Measurements from ENCODE around the gene ACOT13. TPM values are rescaled to one million over a fixed set of nuclear protein-coding genes. Genes with fewer than 3 reads are reported as not detected.

ACOT13 gene
- total RNA-seq, 1 experiment from 2014 or later = 33.5 TPM

GRCh38 chr6:24743944-24744335 lies 77.1 kb downstream of the ACOT13 start:
- ChIA-PET POLR2A (interaction anchor here (1.2 to 1.4 kb wide), 3 partner anchors 9 to 274 kb away, joined by 5 read pairs; no protein-coding TSS in a partner anchor), CTCF (interaction anchor here (1.3 kb wide), 1 partner anchor 223 kb away, joined by 4 read pairs; no protein-coding TSS in a partner anchor), RAD21 (ENCODE audit: low non-redundant PET in 1 of 2, low total read pairs in 2 of 2, uncharacterized antibody in 2 of 2, unreplicated experiment in 2 of 2) (no interaction called here)
- Histone ChIP-seq H3K9me2 (ENCODE audit: insufficient read depth) (0 out of 2 replicates have a peak, but pooled peaks cover 3% of the 10 kb centered on the region), H2AFZ (ENCODE audit: low read depth, low read length, poor library complexity, severe bottlenecking) (peak overlapping the region; percentile 95), H3K4me3 (replicated peaks in 1 of 2; ENCODE audit: low read depth in 1 of 2, low read length in 2 of 2) (peak overlapping the region in 1 of 2 experiments; percentile 36; a peak in 2 of 4 replicates), H3K79me2 (ENCODE audit: insufficient read depth, low read length) (no peaks in the 10 kb centered on the region), H4K20me1 (ENCODE audit: insufficient read depth) (no peaks in the 10 kb centered on the region), H3K4me1 (ENCODE audit: control insufficient read depth in 1 of 2, insufficient read depth in 2 of 2, low read length in 2 of 2) (peaks cover 3 to 22% of the 10 kb centered on the region in 2 experiments; a peak in 3 of 4 replicates), H3K27ac (ENCODE audit: low read depth, low read length) (peak overlapping the region; percentile 59; the same call in 1 of the 2 replicates), H3K4me2 (ENCODE audit: low read length) (peak overlapping the region; percentile 56), H3K27me3 (ENCODE audit: insufficient read depth, low read length) (no peaks in the 10 kb centered on the region), H3K9me3 (ENCODE audit: control insufficient read depth in 1 of 2, insufficient read depth in 1 of 2, low read depth in 1 of 2, low read length in 2 of 2) (no peaks in the 10 kb centered on the region), H3K9ac (ENCODE audit: low read length) (peak overlapping the region; percentile 47), H3K36me3 (ENCODE audit: control insufficient read depth in 1 of 2, insufficient read depth in 2 of 2, low read length in 2 of 2) (no peaks in the 10 kb centered on the region)
- TF ChIP-seq YY1 (IDR thresholded peaks at IDR 0.05; ENCODE audit: extremely low read depth, insufficient replicate concordance, low read depth, low read length) = no peak
- TF ChIP-seq EZH2phosphoT487 (IDR thresholded peaks at IDR 0.05; ENCODE audit: borderline replicate concordance) = no peak
- no peak for TF ChIP-seq JUND (IDR thresholded peaks at IDR 0.05)
- no peak for TF ChIP-seq CEBPB (IDR thresholded peaks at IDR 0.05; ENCODE audit: low read depth)
- no peak for TF ChIP-seq ZBTB33 (IDR thresholded peaks at IDR 0.05; ENCODE audit: extremely low read depth, insufficient replicate concordance, low read length)
- TF ChIP-seq ZFX (IDR thresholded peaks at IDR 0.05) = no peak
- TF ChIP-seq SIN3A (IDR thresholded peaks at IDR 0.05; ENCODE audit: low read depth) = no peak
- TF ChIP-seq REST (IDR thresholded peaks at IDR 0.05; ENCODE audit: low read depth) = no peak
- no peak for TF ChIP-seq ATF3 (IDR thresholded peaks at IDR 0.05)
- no peak for TF ChIP-seq SP1 (IDR thresholded peaks at IDR 0.05; ENCODE audit: low read depth)
- TF ChIP-seq EGR1 (IDR thresholded peaks at IDR 0.05; ENCODE audit: low read depth) = no peak
- no peak for TF ChIP-seq TCF7L2 (IDR thresholded peaks at IDR 0.05; ENCODE audit: borderline replicate concordance, extremely low read depth, insufficient read depth, insufficient read length)
- TF ChIP-seq ZNF274 (IDR thresholded peaks at IDR 0.05; ENCODE audit: low read depth, low read length) = no peak
- no peak for TF ChIP-seq RAD21 (IDR thresholded peaks at IDR 0.05; ENCODE audit: low read depth)
- TF ChIP-seq FOSL1 (IDR thresholded peaks at IDR 0.05; ENCODE audit: low read depth) = no peak
- TF ChIP-seq POLR2AphosphoS5 (IDR thresholded peaks at IDR 0.05; ENCODE audit: low read depth, low read length) = no peak
- no peak for DNase-seq (ENCODE audit: low read depth, low spot score)
- no peak for ATAC-seq
- BruUV-seq (replicated peaks) = no TSS peak
- intact Hi-C loops (cut with micrococcal nuclease) = loop anchor here (1.0 kb wide), 1 partner anchor 23 kb away; no protein-coding TSS in a partner anchor
